ENCODE data around the gene HS3ST3B1.

The HS3ST3B1 gene

GRCh38 chr17:14351493-14351892 lies 50.6 kb downstream of the HS3ST3B1 start:
- H3K9me3 ChIP-seq (ENCODE audit: control extremely low read depth in 1 of 5, control insufficient read depth in 4 of 5, insufficient read depth in 2 of 5, low read depth in 1 of 5, low read length in 4 of 5) = no peaks in the 10 kb centered on the region
- POLR2A ChIA-PET = no interaction called here
- H3K27ac ChIP-seq (ENCODE audit: insufficient read depth in 1 of 2, low read depth in 1 of 2, low read length in 2 of 2, poor library complexity in 1 of 2, severe bottlenecking in 2 of 2) = no peak overlapping the region
- peaks cover 2 to 10% (median 5%) of the 10 kb centered on the region in 4 experiments for H3K36me3 ChIP-seq (ENCODE audit: control insufficient read depth in 4 of 4, insufficient read depth in 4 of 4, low read length in 3 of 4)
- H3K4me3 ChIP-seq (ENCODE audit: control insufficient read depth in 1 of 7, extremely low read depth in 1 of 7, insufficient read depth in 4 of 7, low read depth in 2 of 7, low read length in 6 of 7) = no peak overlapping the region
- peak; percentile 23 to 48 (median 27) for DNase-seq
- H3K4me1 ChIP-seq (ENCODE audit: control extremely low read depth in 1 of 4, control insufficient read depth in 4 of 4, insufficient read depth in 4 of 4, low read length in 3 of 4) = peaks cover 0 to 9% (median under 1%) of the 10 kb centered on the region in 4 experiments
- WGBS (ENCODE audit: insufficient coverage) = 100% methylated on average over 3 of the region's 3 CpGs
- no peaks in the 10 kb centered on the region for H3K27me3 ChIP-seq (replicated peaks in 2 of 5; ENCODE audit: control insufficient read depth in 4 of 5, insufficient read depth in 5 of 5, low read length in 4 of 5)
- CTCF ChIA-PET = no interaction called here

- Histone ChIP-seq H3K36me3 (ENCODE audit: control insufficient read depth in 4 of 4, insufficient read depth in 4 of 4, low read length in 3 of 4) (peaks cover 0 to 6% (median 2%) of the 10 kb centered on the region in 4 experiments), H3K4me1 (ENCODE audit: control extremely low read depth in 1 of 4, control insufficient read depth in 4 of 4, insufficient read depth in 4 of 4, low read length in 3 of 4) (peaks cover 0 to 9% (median under 1%) of the 10 kb centered on the region in 4 experiments), H3K27me3 (replicated peaks in 2 of 5; ENCODE audit: control insufficient read depth in 4 of 5, insufficient read depth in 5 of 5, low read length in 4 of 5) (no peaks in the 10 kb centered on the region), H3K27ac (ENCODE audit: insufficient read depth in 1 of 2, low read depth in 1 of 2, low read length in 2 of 2, poor library complexity in 1 of 2, severe bottlenecking in 2 of 2) (no peak overlapping the region), H3K9me3 (ENCODE audit: control extremely low read depth in 1 of 5, control insufficient read depth in 4 of 5, insufficient read depth in 2 of 5, low read depth in 1 of 5, low read length in 4 of 5) (no peaks in the 10 kb centered on the region), H3K4me3 (ENCODE audit: control insufficient read depth in 1 of 7, extremely low read depth in 1 of 7, insufficient read depth in 4 of 7, low read depth in 2 of 7, low read length in 6 of 7) (no peak overlapping the region)
- ChIA-PET CTCF (no interaction called here), POLR2A (interaction anchor here (0.7 kb wide), 1 partner anchor 16 kb away, joined by 5 read pairs; no protein-coding TSS in a partner anchor)
- peak in 1 of 3 donors; percentile 11 for DNase-seq
- 100% methylated on average over 2 of the region's 2 CpGs for WGBS (ENCODE audit: insufficient coverage)
Measured at GRCh38 chr17:14352136-14352535, 51.3 kb downstream of the HS3ST3B1 start.

- no peak overlapping the region for H3K27ac ChIP-seq (ENCODE audit: insufficient read depth in 1 of 2, low read depth in 1 of 2, low read length in 2 of 2, poor library complexity in 1 of 2, severe bottlenecking in 2 of 2)
Measured at GRCh38 chr17:14353861-14354474, 53.1 kb downstream of the HS3ST3B1 start.

GRCh38 chr17:14354807-14355206 lies 53.9 kb downstream of the HS3ST3B1 start:
- Histone ChIP-seq H3K4me1 (ENCODE audit: control extremely low read depth in 1 of 4, control insufficient read depth in 4 of 4, insufficient read depth in 4 of 4, low read length in 3 of 4) (peaks cover 1 to 20% (median 10%) of the 10 kb centered on the region in 4 experiments), H3K27me3 (replicated peaks in 2 of 5; ENCODE audit: control insufficient read depth in 4 of 5, insufficient read depth in 5 of 5, low read length in 4 of 5) (no peaks in the 10 kb centered on the region), H3K36me3 (ENCODE audit: control insufficient read depth in 4 of 4, insufficient read depth in 4 of 4, low read length in 3 of 4) (no peaks in the 10 kb centered on the region), H3K27ac (ENCODE audit: insufficient read depth in 1 of 2, low read depth in 1 of 2, low read length in 2 of 2, poor library complexity in 1 of 2, severe bottlenecking in 2 of 2) (no peak overlapping the region), H3K4me3 (ENCODE audit: control insufficient read depth in 1 of 7, extremely low read depth in 1 of 7, insufficient read depth in 4 of 7, low read depth in 2 of 7, low read length in 6 of 7) (no peak overlapping the region), H3K9me3 (ENCODE audit: control extremely low read depth in 1 of 5, control insufficient read depth in 4 of 5, insufficient read depth in 2 of 5, low read depth in 1 of 5, low read length in 4 of 5) (no peaks in the 10 kb centered on the region)
- ChIA-PET POLR2A (interaction anchor here (0.7 kb wide), 1 partner anchor 197 kb away, joined by 3 read pairs; no protein-coding TSS in a partner anchor), CTCF (no interaction called here)
- WGBS (ENCODE audit: insufficient coverage) = 89% methylated on average over 1 of the region's 2 CpGs
- no peak for DNase-seq

More at GRCh38 chr17:14353861-14354474, 53.1 kb downstream of the HS3ST3B1 start:
- Histone ChIP-seq H3K9me3 (ENCODE audit: control extremely low read depth in 1 of 5, control insufficient read depth in 4 of 5, insufficient read depth in 2 of 5, low read depth in 1 of 5, low read length in 4 of 5) (no peaks in the 10 kb centered on the region), H3K27me3 (replicated peaks in 2 of 5; ENCODE audit: control insufficient read depth in 4 of 5, insufficient read depth in 5 of 5, low read length in 4 of 5) (no peaks in the 10 kb centered on the region), H3K36me3 (ENCODE audit: control insufficient read depth in 4 of 4, insufficient read depth in 4 of 4, low read length in 3 of 4) (no peaks in the 10 kb centered on the region), H3K4me1 (ENCODE audit: control extremely low read depth in 1 of 4, control insufficient read depth in 4 of 4, insufficient read depth in 4 of 4, low read length in 3 of 4) (peaks cover 0 to 12% (median 2%) of the 10 kb centered on the region in 4 experiments), H3K4me3 (ENCODE audit: control insufficient read depth in 1 of 7, extremely low read depth in 1 of 7, insufficient read depth in 4 of 7, low read depth in 2 of 7, low read length in 6 of 7) (no peak overlapping the region)
- ChIA-PET CTCF (no interaction called here), POLR2A (no interaction called here)
- 100% methylated on average over 5 of the region's 5 CpGs for WGBS (ENCODE audit: insufficient coverage)
- DNase-seq = no peak

GRCh38 chr17:14355556-14355955 lies 54.7 kb downstream of the HS3ST3B1 start:
- no peaks in the 10 kb centered on the region for H3K27me3 ChIP-seq (replicated peaks in 2 of 5; ENCODE audit: control insufficient read depth in 4 of 5, insufficient read depth in 5 of 5, low read length in 4 of 5)
- H3K4me1 ChIP-seq (ENCODE audit: control extremely low read depth in 1 of 4, control insufficient read depth in 4 of 4, insufficient read depth in 4 of 4, low read length in 3 of 4) = peaks cover 1 to 28% (median 13%) of the 10 kb centered on the region in 4 experiments
- no peak overlapping the region for H3K4me3 ChIP-seq (ENCODE audit: control insufficient read depth in 1 of 7, extremely low read depth in 1 of 7, insufficient read depth in 4 of 7, low read depth in 2 of 7, low read length in 6 of 7)
- H3K9me3 ChIP-seq (ENCODE audit: control extremely low read depth in 1 of 5, control insufficient read depth in 4 of 5, insufficient read depth in 2 of 5, low read depth in 1 of 5, low read length in 4 of 5) = no peaks in the 10 kb centered on the region
- CTCF ChIA-PET = no interaction called here
- H3K36me3 ChIP-seq (ENCODE audit: control insufficient read depth in 4 of 4, insufficient read depth in 4 of 4, low read length in 3 of 4) = no peaks in the 10 kb centered on the region
- POLR2A ChIA-PET = no interaction called here
- DNase-seq = no peak
- no peak overlapping the region for H3K27ac ChIP-seq (ENCODE audit: insufficient read depth in 1 of 2, low read depth in 1 of 2, low read length in 2 of 2, poor library complexity in 1 of 2, severe bottlenecking in 2 of 2)

- ChIA-PET POLR2A (no interaction called here), CTCF (no interaction called here)
- Histone ChIP-seq H3K4me1 (ENCODE audit: control extremely low read depth in 1 of 4, control insufficient read depth in 4 of 4, insufficient read depth in 4 of 4, low read length in 3 of 4) (peaks cover 6 to 24% (median 13%) of the 10 kb centered on the region in 4 experiments), H3K27me3 (replicated peaks in 2 of 5; ENCODE audit: control insufficient read depth in 4 of 5, insufficient read depth in 5 of 5, low read length in 4 of 5) (no peaks in the 10 kb centered on the region), H3K9me3 (ENCODE audit: control extremely low read depth in 1 of 5, control insufficient read depth in 4 of 5, insufficient read depth in 2 of 5, low read depth in 1 of 5, low read length in 4 of 5) (no peaks in the 10 kb centered on the region), H3K27ac (ENCODE audit: insufficient read depth in 1 of 2, low read depth in 1 of 2, low read length in 2 of 2, poor library complexity in 1 of 2, severe bottlenecking in 2 of 2) (no peak overlapping the region), H3K4me3 (ENCODE audit: control insufficient read depth in 1 of 7, extremely low read depth in 1 of 7, insufficient read depth in 4 of 7, low read depth in 2 of 7, low read length in 6 of 7) (no peak overlapping the region), H3K36me3 (ENCODE audit: control insufficient read depth in 4 of 4, insufficient read depth in 4 of 4, low read length in 3 of 4) (no peaks in the 10 kb centered on the region)
- peak; percentile 31 to 85 (median 77) for DNase-seq
- WGBS (ENCODE audit: insufficient coverage) = 47% methylated on average over 5 of the region's 8 CpGs
Measured at GRCh38 chr17:14359163-14360020, 58.5 kb downstream of the HS3ST3B1 start.

GRCh38 chr17:14360856-14361255 lies 60.0 kb downstream of the HS3ST3B1 start:
- Histone ChIP-seq H3K36me3 (ENCODE audit: control insufficient read depth in 4 of 4, insufficient read depth in 4 of 4, low read length in 3 of 4) (no peaks in the 10 kb centered on the region), H3K27me3 (replicated peaks in 2 of 5; ENCODE audit: control insufficient read depth in 4 of 5, insufficient read depth in 5 of 5, low read length in 4 of 5) (no peaks in the 10 kb centered on the region), H3K9me3 (ENCODE audit: control extremely low read depth in 1 of 5, control insufficient read depth in 4 of 5, insufficient read depth in 2 of 5, low read depth in 1 of 5, low read length in 4 of 5) (no peaks in the 10 kb centered on the region), H3K4me1 (ENCODE audit: control extremely low read depth in 1 of 4, control insufficient read depth in 4 of 4, insufficient read depth in 4 of 4, low read length in 3 of 4) (peaks cover 6 to 24% (median 13%) of the 10 kb centered on the region in 4 experiments), H3K27ac (ENCODE audit: insufficient read depth in 1 of 2, low read depth in 1 of 2, low read length in 2 of 2, poor library complexity in 1 of 2, severe bottlenecking in 2 of 2) (no peak overlapping the region), H3K4me3 (ENCODE audit: control insufficient read depth in 1 of 7, extremely low read depth in 1 of 7, insufficient read depth in 4 of 7, low read depth in 2 of 7, low read length in 6 of 7) (no peak overlapping the region)
- POLR2A ChIA-PET = no interaction called here
- 47% methylated on average over 2 of the region's 4 CpGs for WGBS (ENCODE audit: insufficient coverage)
- CTCF ChIA-PET = no interaction called here
- no peak for DNase-seq

Measured in common myeloid progenitor, CD34-positive (primary cell).